ENCODE measurements around the gene GALT. TPM values are rescaled to one million over a fixed set of nuclear protein-coding genes. Genes with fewer than 3 reads are reported as not detected.

GALT gene
- total and polyA plus RNA-seq, 2 of the 4 experiments (the other 2 are of a cell fraction), result 15.8 to 34.6 TPM

GRCh38 chr9:34644766-34645314, 1.6 kb upstream of the GALT start:
- H4K8ac ChIP-seq (ENCODE audit: low read depth in 2 of 2, low read length in 2 of 2), result no peak overlapping the region
- no TSS peak for BruUV-seq (replicated peaks)
- H3K36me3 ChIP-seq (ENCODE audit: control insufficient read depth, insufficient read depth, low read length), result peaks cover 16% of the 10 kb centered on the region
- no peak overlapping the region for H2BK5ac ChIP-seq (ENCODE audit: low read depth, low read length, poor library complexity, severe bottlenecking)
- H2BK120ac ChIP-seq (ENCODE audit: low read depth, low read length), result no peak overlapping the region
- H3K9ac ChIP-seq (ENCODE audit: low read depth, low read length), result no peak overlapping the region
- peaks cover 15 to 27% of the 10 kb centered on the region in 2 experiments for H3K79me1 ChIP-seq (ENCODE audit: low read depth in 1 of 2, low read length in 2 of 2)
- no peak for DNase-seq
- no peak overlapping the region for H2AFZ ChIP-seq (replicated peaks; ENCODE audit: low read length, poor library complexity)
- POLR2A ChIA-PET (ENCODE audit: unreplicated experiment), result no interaction called here
- no peak for TF ChIP-seq USF2 (IDR thresholded peaks at IDR 0.05; ENCODE audit: low read depth, low read length)
- TF ChIP-seq MAZ (IDR thresholded peaks at IDR 0.05; ENCODE audit: borderline replicate concordance, low read depth, low read length), result no peak
- TF ChIP-seq SMC3 (IDR thresholded peaks at IDR 0.05; ENCODE audit: low read depth, low read length), result no peak
- no peak for TF ChIP-seq ELK1 (IDR thresholded peaks at IDR 0.05; ENCODE audit: borderline replicate concordance, low read depth, low read length)
- TF ChIP-seq CEBPB (IDR thresholded peaks at IDR 0.05; ENCODE audit: low read depth, low read length), result no peak
- TF ChIP-seq NFE2L2 (IDR thresholded peaks at IDR 0.05; ENCODE audit: low read depth, low read length), result no peak
- no peak for TF ChIP-seq MAFK (IDR thresholded peaks at IDR 0.05; ENCODE audit: low read depth, low read length)
- no peak for TF ChIP-seq RAD21 (IDR thresholded peaks at IDR 0.05; ENCODE audit: low read length)
- no peak for TF ChIP-seq RCOR1 (IDR thresholded peaks at IDR 0.05; ENCODE audit: insufficient replicate concordance, low read length)
- TF ChIP-seq MXI1 (IDR thresholded peaks at IDR 0.05; ENCODE audit: borderline replicate concordance, low read depth, low read length), result no peak
- TF ChIP-seq CTCF (conservative IDR thresholded peaks at IDR 0.05; ENCODE audit: low read depth, low read length), result no peak
- no peak for TF ChIP-seq FOS (IDR thresholded peaks at IDR 0.05; ENCODE audit: low read depth, low read length)
- TF ChIP-seq POLR2A (IDR thresholded peaks at IDR 0.05; ENCODE audit: low read depth, low read length), result no peak
- no peak for TF ChIP-seq BHLHE40 (IDR thresholded peaks at IDR 0.05; ENCODE audit: low read depth, low read length)
- no peak for TF ChIP-seq CHD1 (IDR thresholded peaks at IDR 0.05; ENCODE audit: low read depth, low read length)
- no peaks in the 10 kb centered on the region for H4K20me1 ChIP-seq (ENCODE audit: insufficient read depth, low read length)
- H3K27me3 ChIP-seq (ENCODE audit: control insufficient read depth, insufficient read depth, low read length), result no peaks in the 10 kb centered on the region
- peaks cover 15% of the 10 kb centered on the region for H3K9me1 ChIP-seq (ENCODE audit: insufficient read depth, low read length)
- H3K14ac ChIP-seq (replicated peaks; ENCODE audit: low read depth, low read length), result no peak overlapping the region
- no peak overlapping the region for H3K23ac ChIP-seq (ENCODE audit: low read depth, low read length)
- H3K4me3 ChIP-seq (ENCODE audit: insufficient read depth, low read depth, low read length), result no peak overlapping the region
- H3K18ac ChIP-seq (ENCODE audit: low read depth, low read length), result no peak overlapping the region
- ATAC-seq (ENCODE audit: low read depth), result no peak
- peaks cover 10% of the 10 kb centered on the region for H3K4me1 ChIP-seq (ENCODE audit: control insufficient read depth, insufficient read depth, low read length)
- CTCF ChIA-PET, result interaction anchor here (0.7 kb wide), 1 partner anchor 41 kb away, joined by 5 read pairs; no protein-coding TSS in a partner anchor
- no peak overlapping the region for H3K4me2 ChIP-seq (ENCODE audit: low read depth, low read length)
- dilution Hi-C loops (cut with HindIII; ENCODE audit: low sequenced_read_pairs, unreplicated experiment), result no loop called here
- no peaks in the 10 kb centered on the region for H3K9me3 ChIP-seq (ENCODE audit: control insufficient read depth, insufficient read depth, low read length)
- no peak overlapping the region for H2BK20ac ChIP-seq (ENCODE audit: low read depth, low read length)
- no peak overlapping the region for H4K5ac ChIP-seq (ENCODE audit: low read depth, low read length)
- in situ Hi-C loops (cut with MboI; ENCODE audit: low sequenced_read_pairs), result no loop called here
- H3K4ac ChIP-seq (ENCODE audit: low read depth, low read length), result no peak overlapping the region
- no peak overlapping the region for H2AK5ac ChIP-seq (ENCODE audit: low read depth, low read length)
- no peak overlapping the region for H4K91ac ChIP-seq (ENCODE audit: insufficient read depth, low read depth, low read length)
- H3K56ac ChIP-seq (ENCODE audit: extremely low read depth, insufficient read depth, low read length), result no peak overlapping the region
- H3K27ac ChIP-seq (ENCODE audit: insufficient read depth, low read length), result no peak overlapping the region
- H2AK9ac ChIP-seq (replicated peaks; ENCODE audit: low read depth, low read length, poor library complexity), result no peak overlapping the region
- intact Hi-C loops (cut with micrococcal nuclease), result no loop called here
- no peak overlapping the region for H2BK15ac ChIP-seq (ENCODE audit: low read depth, low read length)
